GM21529 (cell line): ENCODE results near the gene SIM2.

Source experiments
- ATAC-seq: cut with Tn5 transposase; IDR thresholded peaks from one replicate; pipeline ENCODE4 v1.9.1; 2021; ENCODE audit not compliant: unreplicated experiment

SIM2 gene

GRCh38 chr21:36684957-36685714 is 13.8 kb upstream of the SIM2 start:
- no peak for ATAC-seq

GRCh38 chr21:36686955-36687354 is 12.0 kb upstream of the SIM2 start:
- ATAC-seq, result no peak

- ATAC-seq, result no peak
Measured at GRCh38 chr21:36688324-36688723, 10.6 kb upstream of the SIM2 start.

GRCh38 chr21:36689324-36689723 is 9.6 kb upstream of the SIM2 start:
- no peak for ATAC-seq

- no peak for ATAC-seq
Measured at GRCh38 chr21:36690628-36691554, 8.0 kb upstream of the SIM2 start.

GRCh38 chr21:36691555-36692041 is 7.3 kb upstream of the SIM2 start:
- no peak for ATAC-seq

- no peak for ATAC-seq
Measured at GRCh38 chr21:36692114-36692834, 6.6 kb upstream of the SIM2 start.

- ATAC-seq, result no peak
Measured at GRCh38 chr21:36692835-36693488, 6.0 kb upstream of the SIM2 start.

- no peak for ATAC-seq
Measured at GRCh38 chr21:36693489-36694030, 5.4 kb upstream of the SIM2 start.

GRCh38 chr21:36694031-36694515 is 4.8 kb upstream of the SIM2 start:
- no peak for ATAC-seq

- ATAC-seq, result no peak
Measured at GRCh38 chr21:36694593-36695282, 4.2 kb upstream of the SIM2 start.

GRCh38 chr21:36695283-36695634 is 3.7 kb upstream of the SIM2 start:
- ATAC-seq, result no peak

GRCh38 chr21:36695671-36696389 is 3.1 kb upstream of the SIM2 start:
- ATAC-seq, result no peak

GRCh38 chr21:36696390-36697059 is 2.4 kb upstream of the SIM2 start:
- no peak for ATAC-seq

- no peak for ATAC-seq
Measured at GRCh38 chr21:36697060-36697850, 1.7 kb upstream of the SIM2 start.

- no peak for ATAC-seq
Measured at GRCh38 chr21:36697851-36698384, 997 bp upstream of the SIM2 start.

GRCh38 chr21:36698385-36698980 is 432 bp upstream of the SIM2 start:
- ATAC-seq, result no peak
